Nephron (organoid): ENCODE results near the gene PCDH1.
"Not testable (repeated sequence)": the region's sequence is repeated elsewhere in the genome, so short reads cannot be mapped to it uniquely, and the experiment has no call there.

Experiments used
- H3K27ac Mint-ChIP-seq, 3 experiments: 2 replicates each; pipeline ENCODE4 v1.8.0; 2020; ENCODE audit warnings: mixed read lengths in 3 of 3, mild to moderate bottlenecking in 2 of 3, moderate library complexity in 1 of 3
- H3K27me3 Mint-ChIP-seq: 2 replicates; pipeline ENCODE4 v1.8.0; 2021; ENCODE audit warnings: low read depth, mild to moderate bottlenecking, moderate library complexity, mixed read lengths
- H3K36me3 Mint-ChIP-seq: 2 replicates; pipeline ENCODE4 v1.8.0; 2020; ENCODE audit warnings: low read depth, mixed read lengths
- H3K4me1 Mint-ChIP-seq: 2 replicates; pipeline ENCODE4 v1.8.0; 2020; ENCODE audit warnings: mixed read lengths
- H3K4me3 Mint-ChIP-seq, 3 experiments: 2 replicates each; pipeline ENCODE4 v1.8.0; 2020; ENCODE audit warnings: mild to moderate bottlenecking in 3 of 3, mixed read lengths in 3 of 3, moderate library complexity in 2 of 3
- H3K9me3 Mint-ChIP-seq: 2 replicates; pipeline ENCODE4 v1.8.0; 2020; ENCODE audit warnings: mixed read lengths
- CTCF ChIP-seq, 3 experiments: fragments of 200-600 bp; sonication (generic); IDR thresholded peaks; one replicate each; pipeline ENCODE4 v1.5.0; 2021; ENCODE audit warnings: antibody characterized with exemption in 3 of 3; ENCODE audit not compliant: unreplicated experiment in 3 of 3

The PCDH1 gene

GRCh38 chr5:141824717-141825116, 53.5 kb downstream of the PCDH1 start:
- peaks cover 29% of the 10 kb centered on the region for H3K4me1 Mint-ChIP-seq
- H3K4me3 Mint-ChIP-seq: no peak overlapping the region
- peak overlapping the region in 1 of 3 experiments; percentile 76 for H3K27ac Mint-ChIP-seq
- TF ChIP-seq CTCF (IDR thresholded peaks at IDR 0.05; ENCODE audit: unreplicated experiment in 3 of 3): no peak
- no peaks in the 10 kb centered on the region for H3K36me3 Mint-ChIP-seq
- no peaks in the 10 kb centered on the region for H3K9me3 Mint-ChIP-seq
- H3K27me3 Mint-ChIP-seq: peaks cover 18% of the 10 kb centered on the region

- peaks cover 16% of the 10 kb centered on the region for H3K27me3 Mint-ChIP-seq
- no peaks in the 10 kb centered on the region for H3K36me3 Mint-ChIP-seq
- TF ChIP-seq CTCF (IDR thresholded peaks at IDR 0.05; ENCODE audit: unreplicated experiment in 3 of 3): no peak
- H3K9me3 Mint-ChIP-seq: no peaks in the 10 kb centered on the region
- peaks cover 29% of the 10 kb centered on the region for H3K4me1 Mint-ChIP-seq
- no peak overlapping the region for H3K4me3 Mint-ChIP-seq
- H3K27ac Mint-ChIP-seq: no peak overlapping the region
These were observed 55.2 kb downstream of the PCDH1 start for GRCh38 chr5:141823056-141823455.

- H3K4me3 Mint-ChIP-seq: no peak overlapping the region
- H3K27me3 Mint-ChIP-seq: peaks cover 16% of the 10 kb centered on the region
- H3K27ac Mint-ChIP-seq: no peak overlapping the region
- no peak for TF ChIP-seq CTCF (IDR thresholded peaks at IDR 0.05; ENCODE audit: unreplicated experiment in 3 of 3)
- no peaks in the 10 kb centered on the region for H3K36me3 Mint-ChIP-seq
- H3K4me1 Mint-ChIP-seq: peaks cover 29% of the 10 kb centered on the region
- H3K9me3 Mint-ChIP-seq: no peaks in the 10 kb centered on the region
These were observed 56.1 kb downstream of the PCDH1 start for GRCh38 chr5:141822144-141822543.

- H3K4me3 Mint-ChIP-seq: no peak overlapping the region
- H3K4me1 Mint-ChIP-seq: peaks cover 27% of the 10 kb centered on the region
- no peak for TF ChIP-seq CTCF (IDR thresholded peaks at IDR 0.05; ENCODE audit: unreplicated experiment in 3 of 3)
- H3K9me3 Mint-ChIP-seq: no peaks in the 10 kb centered on the region
- no peaks in the 10 kb centered on the region for H3K36me3 Mint-ChIP-seq
- peak overlapping the region in 1 of 3 experiments; percentile 36 for H3K27ac Mint-ChIP-seq
- H3K27me3 Mint-ChIP-seq: peaks cover 18% of the 10 kb centered on the region
These were observed 56.7 kb downstream of the PCDH1 start for GRCh38 chr5:141821430-141821925.

- H3K27ac Mint-ChIP-seq, H3K4me3 Mint-ChIP-seq, H3K36me3 Mint-ChIP-seq, H3K9me3 Mint-ChIP-seq: not testable (repeated sequence)
- Mint-ChIP-seq H3K4me1 (peaks cover 20% of the 10 kb centered on the region), H3K27me3 (peaks cover 18% of the 10 kb centered on the region)
These were observed 57.5 kb downstream of the PCDH1 start for GRCh38 chr5:141820686-141821085.

GRCh38 chr5:141817631-141818030, 60.6 kb downstream of the PCDH1 start:
- TF ChIP-seq CTCF (IDR thresholded peaks at IDR 0.05; ENCODE audit: unreplicated experiment in 3 of 3): no peak
- Mint-ChIP-seq H3K27me3 (peaks cover 28% of the 10 kb centered on the region), H3K36me3 (no peaks in the 10 kb centered on the region), H3K9me3 (no peaks in the 10 kb centered on the region), H3K4me3 (no peak overlapping the region), H3K27ac (no peak overlapping the region), H3K4me1 (peaks cover 12% of the 10 kb centered on the region)
